Mucosa of descending colon (tissue), 3 donors: ENCODE results near the gene ACOT11. TPM values are rescaled to one million over a fixed set of nuclear protein-coding genes. Genes with fewer than 3 reads are reported as not detected.
"Not testable (repeated sequence)": the region's sequence is repeated elsewhere in the genome, so short reads cannot be mapped to it uniquely, and the experiment has no call there.

ENCODE experiments used
- ATAC-seq: fragments of 200-7000 bp; cut with Tn5 transposase; one replicate; pipeline ENCODE4 v1.9.1; 2020; ENCODE audit warnings: mild to moderate bottlenecking, moderate library complexity
- DNase-seq, 3 donors: peaks; one replicate each; pipeline ENCODE4 v3.0.0-alpha.2; 2020
- H3K36me3 ChIP-seq: fragments of 200-600 bp; one replicate; pipeline ENCODE4 v1.8.0; 2021; ENCODE audit warnings: low read depth, mild to moderate bottlenecking
- H3K4me1 ChIP-seq: fragments of 200-600 bp; one replicate; pipeline ENCODE4 v1.8.0; 2021; ENCODE audit warnings: low read depth, mild to moderate bottlenecking
- H3K4me3 ChIP-seq: fragments of 200-600 bp; one replicate; pipeline ENCODE4 v1.8.0; 2021; ENCODE audit warnings: mild to moderate bottlenecking
- H3K9me3 ChIP-seq: fragments of 200-600 bp; one replicate; pipeline ENCODE4 v1.8.0; 2021; ENCODE audit warnings: mild to moderate bottlenecking
- intact Hi-C, 2 donors: fragments of 100-400 bp; cut with DNase I in 1 of 2; cut with micrococcal nuclease in 1 of 2; formaldehyde crosslinking; loops; one replicate each; pipeline versions ENCODE4 v1.11.0 to v1.11.1; 2022; cut with DNase I, micrococcal nuclease
- total RNA-seq, 3 donors: library from RNA; stranded (reverse); fragmentation: NEBNext Ultra II Directional in 2 of 3; extraction: Animal tissue kit (Norgen Biotek cat#: 25700) in 2 of 3; gene quantifications; one replicate each; pipeline versions ENCODE4 v1.2.1 to v1.2.4, GENCODE V29; 2021 to 2023
- TF ChIP-seq, protein P1 (sequence below): fragments of 200-600 bp; IDR thresholded peaks from one replicate; pipeline ENCODE4 v1.8.0; 2022; ENCODE audit warnings: antibody characterized with exemption, mild to moderate bottlenecking
- donor health status: DM: no; HTN: no; CAD: no; lungs with moderate emphysema.
- donor health status: DM: no; HTN: no; CAD: no.
- donor health status: DM: no; HTN: yes; CAD: no.

Gene ACOT11
- total RNA-seq, 3 donors from 2014 or later, result 54.7 to 122 (median 62.2) TPM

DNA sequence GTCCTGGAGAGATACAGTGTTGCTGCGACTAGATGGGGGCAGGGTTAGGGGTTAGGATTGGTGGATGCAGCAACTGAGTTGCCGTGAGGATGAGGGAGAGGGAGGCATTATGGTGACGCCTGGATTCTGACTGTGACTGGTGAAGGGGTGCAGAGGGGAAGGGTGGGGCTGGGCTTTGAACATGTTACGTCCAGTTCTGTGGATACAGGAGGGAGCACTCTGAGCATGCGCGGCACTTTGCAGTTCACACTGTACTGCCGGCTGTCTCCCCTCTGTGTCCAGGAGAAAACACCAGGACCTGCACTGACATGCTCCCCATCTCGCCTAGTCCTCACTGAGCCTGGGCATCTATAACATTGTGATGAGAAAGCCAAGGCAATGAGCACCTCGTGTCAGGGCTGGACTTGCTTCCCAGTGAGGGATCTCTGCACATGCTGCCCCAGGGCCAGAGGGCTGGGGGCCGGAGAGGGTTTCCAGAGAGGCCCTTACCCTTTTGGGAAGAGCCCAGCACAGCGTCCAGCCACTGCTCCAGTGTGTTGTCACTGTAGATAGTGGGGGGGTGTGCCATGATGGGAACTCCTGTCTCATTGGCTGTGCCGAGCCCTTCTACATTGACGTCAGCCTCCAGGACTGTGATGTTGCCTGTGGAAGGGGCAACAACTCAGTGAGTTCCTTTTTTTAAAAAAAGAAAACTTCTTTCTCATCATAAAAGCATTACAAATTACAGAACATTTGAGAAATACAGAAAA lies 67.7 kb downstream of the ACOT11 start:
- intact Hi-C loops, result no loop called here
- no peak overlapping the region for H3K4me3 ChIP-seq
- no peaks in the 10 kb centered on the region for H3K4me1 ChIP-seq
- no peaks in the 10 kb centered on the region for H3K36me3 ChIP-seq
- TF ChIP-seq, protein P1, sequence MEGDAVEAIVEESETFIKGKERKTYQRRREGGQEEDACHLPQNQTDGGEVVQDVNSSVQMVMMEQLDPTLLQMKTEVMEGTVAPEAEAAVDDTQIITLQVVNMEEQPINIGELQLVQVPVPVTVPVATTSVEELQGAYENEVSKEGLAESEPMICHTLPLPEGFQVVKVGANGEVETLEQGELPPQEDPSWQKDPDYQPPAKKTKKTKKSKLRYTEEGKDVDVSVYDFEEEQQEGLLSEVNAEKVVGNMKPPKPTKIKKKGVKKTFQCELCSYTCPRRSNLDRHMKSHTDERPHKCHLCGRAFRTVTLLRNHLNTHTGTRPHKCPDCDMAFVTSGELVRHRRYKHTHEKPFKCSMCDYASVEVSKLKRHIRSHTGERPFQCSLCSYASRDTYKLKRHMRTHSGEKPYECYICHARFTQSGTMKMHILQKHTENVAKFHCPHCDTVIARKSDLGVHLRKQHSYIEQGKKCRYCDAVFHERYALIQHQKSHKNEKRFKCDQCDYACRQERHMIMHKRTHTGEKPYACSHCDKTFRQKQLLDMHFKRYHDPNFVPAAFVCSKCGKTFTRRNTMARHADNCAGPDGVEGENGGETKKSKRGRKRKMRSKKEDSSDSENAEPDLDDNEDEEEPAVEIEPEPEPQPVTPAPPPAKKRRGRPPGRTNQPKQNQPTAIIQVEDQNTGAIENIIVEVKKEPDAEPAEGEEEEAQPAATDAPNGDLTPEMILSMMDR, result no peak
- ATAC-seq, result no peak
- no peaks in the 10 kb centered on the region for H3K9me3 ChIP-seq
- DNase-seq, result peak in 1 of 3 donors; percentile 10

DNA sequence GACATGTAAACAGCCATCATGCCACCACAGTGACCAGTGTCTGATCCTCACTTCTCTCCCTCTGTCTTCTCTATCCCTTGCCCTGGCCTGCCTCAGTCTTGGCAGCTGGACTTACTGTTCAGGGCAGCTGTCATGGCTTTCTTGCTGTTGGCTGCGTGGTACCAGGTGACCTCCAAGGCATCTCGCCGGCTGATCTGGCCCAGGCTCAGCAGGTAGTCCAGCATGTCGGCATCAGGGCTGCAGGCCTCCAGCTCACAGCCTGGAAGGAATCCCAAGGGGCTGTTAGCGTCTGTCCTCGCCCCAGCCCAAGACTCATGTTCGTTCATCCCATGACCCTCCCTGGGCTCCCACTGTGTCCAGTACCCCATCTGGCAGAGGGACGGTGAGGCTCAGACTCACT lies 71.7 kb downstream of the ACOT11 start:
- Histone ChIP-seq H3K36me3 (no peaks in the 10 kb centered on the region), H3K9me3 (no peaks in the 10 kb centered on the region), H3K4me1 (no peaks in the 10 kb centered on the region), H3K4me3 (no peak overlapping the region)
- TF ChIP-seq, protein P1, result no peak
- intact Hi-C loops, result no loop called here
- ATAC-seq (no peak), DNase-seq (peak in 1 of 3 donors; percentile 8)

DNA sequence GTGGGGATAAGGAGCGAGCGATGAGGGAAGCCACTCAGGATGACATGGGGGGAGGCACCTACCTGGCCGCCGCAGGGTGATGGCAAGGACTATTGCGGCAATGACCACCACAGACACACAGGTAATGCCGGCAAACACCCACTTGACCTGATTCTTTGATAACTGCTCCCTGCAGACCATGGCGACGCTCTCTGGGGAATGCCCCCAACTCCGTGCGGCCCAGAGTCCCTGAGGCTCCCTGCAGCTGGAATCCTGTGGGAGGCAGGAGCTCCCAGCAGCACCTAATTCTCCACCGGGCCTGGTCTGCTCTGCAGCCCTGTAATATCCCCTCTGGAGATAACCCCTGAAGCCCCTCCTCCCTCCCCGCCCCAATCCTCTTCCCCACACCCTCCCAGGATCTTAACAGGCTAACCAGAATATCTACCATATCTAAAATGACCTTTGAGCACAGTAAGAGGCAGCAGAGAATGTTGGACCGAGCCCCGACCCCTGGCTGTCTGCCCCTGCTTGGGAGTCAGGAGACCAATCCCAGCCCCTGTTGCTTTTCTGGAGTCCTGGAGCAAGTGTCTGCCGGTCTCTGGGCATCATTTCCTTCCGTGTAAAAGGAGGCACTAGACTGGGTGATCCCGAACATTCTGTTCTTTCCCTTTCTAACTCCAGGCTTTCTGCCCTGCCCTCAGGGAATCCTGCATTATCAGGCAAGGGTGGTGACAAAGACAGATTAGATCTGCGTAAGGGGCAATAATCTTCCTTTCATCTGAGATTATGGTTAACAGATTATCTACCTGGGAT lies 75.4 kb downstream of the ACOT11 start, which contains the start of gene FAM151A:
Gene FAM151A (minus strand): TSS at position 310 of the 792 bp plus-strand sequence. CDS start 130 bp downstream, at position 180.
- H3K4me1 ChIP-seq, result no peaks in the 10 kb centered on the region
- TF ChIP-seq, protein P1, result no peak
- H3K36me3 ChIP-seq, result no peaks in the 10 kb centered on the region
- H3K4me3 ChIP-seq, result no peak within 1 kb of the TSS
- ATAC-seq, result peak; percentile 92
- H3K9me3 ChIP-seq, result no peaks in the 10 kb centered on the region
- intact Hi-C loops, result no loop called here
- DNase-seq, result peak in 2 of 3 donors; percentile 33 to 35

DNA sequence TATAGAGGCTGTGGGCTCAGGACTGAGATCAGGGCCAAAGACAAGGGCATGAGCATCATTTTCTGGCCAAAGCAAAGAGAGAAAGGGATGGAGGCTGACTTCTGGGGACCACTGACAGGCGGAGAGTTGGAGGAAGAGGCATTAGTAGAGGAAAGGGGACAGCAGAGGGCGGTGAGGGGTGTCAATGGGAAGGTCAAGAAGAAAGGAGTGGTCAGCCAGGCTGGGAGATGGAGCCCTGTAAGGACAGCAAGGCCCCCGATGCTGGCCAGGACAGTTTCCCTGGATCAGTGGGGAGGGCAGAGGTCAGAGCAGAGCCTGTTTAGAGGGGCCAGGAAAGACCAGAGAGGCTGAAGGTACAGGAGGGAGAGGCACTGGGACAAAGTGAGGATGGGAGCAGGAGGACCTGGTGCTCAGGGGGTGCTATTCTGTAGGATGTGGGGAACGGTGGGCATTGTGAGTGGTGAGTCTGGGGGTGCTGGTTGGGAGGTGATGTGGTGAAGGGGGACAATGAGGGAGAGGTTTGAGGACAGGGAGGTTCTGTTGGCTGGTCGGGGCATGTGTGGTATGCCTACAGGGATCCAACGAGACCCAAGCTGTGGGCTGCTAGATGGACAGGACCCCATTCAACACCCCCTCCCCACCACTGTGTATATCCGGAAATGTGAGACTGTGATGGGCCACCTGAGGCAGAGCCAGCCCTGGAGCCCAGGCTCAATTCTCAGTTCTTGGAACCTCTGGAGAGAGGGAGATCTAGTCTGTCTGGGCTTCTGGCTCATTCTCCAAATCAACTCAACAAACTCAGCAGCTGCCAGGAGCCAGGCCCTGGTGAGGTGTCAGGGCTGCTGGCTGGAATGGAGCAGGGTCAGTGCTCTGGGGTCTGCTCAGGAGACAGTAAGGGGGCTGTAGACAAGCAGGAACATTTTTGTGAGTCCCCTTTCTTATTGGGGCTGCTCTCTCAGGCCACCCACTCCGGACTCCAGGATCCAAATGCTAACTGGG lies 76.7 kb downstream of the ACOT11 start:
- ATAC-seq (no peak), DNase-seq (peak in 1 of 3 donors; percentile 14)
- H3K36me3 ChIP-seq, result no peaks in the 10 kb centered on the region
- H3K4me3 ChIP-seq, result no peak overlapping the region
- TF ChIP-seq, protein P1, result no peak
- no peaks in the 10 kb centered on the region for H3K4me1 ChIP-seq
- intact Hi-C loops, result no loop called here
- no peaks in the 10 kb centered on the region for H3K9me3 ChIP-seq

DNA sequence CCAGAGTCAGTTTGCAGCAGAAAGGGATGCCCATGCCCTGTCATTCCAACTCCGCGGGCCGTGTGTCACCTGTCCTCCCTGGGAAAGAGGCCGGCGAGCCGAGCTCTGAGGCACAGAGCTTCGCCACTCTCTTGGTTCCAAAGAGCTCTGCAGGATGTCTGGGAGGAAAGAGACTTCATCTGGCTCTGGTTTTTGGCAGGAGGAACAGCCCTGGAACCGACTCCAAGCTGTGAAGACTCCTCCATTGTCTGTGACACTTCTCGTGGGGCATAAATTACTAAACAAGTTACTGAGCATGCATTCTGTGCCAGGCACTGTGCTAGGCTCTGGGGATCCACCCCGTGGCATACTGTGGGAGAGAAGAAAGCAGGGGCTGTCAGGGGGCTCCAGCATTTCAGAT lies 79.2 kb downstream of the ACOT11 start:
- ATAC-seq (no peak), DNase-seq (no peak)
- TF ChIP-seq, protein P1, result no peak
- Histone ChIP-seq H3K4me1 (no peaks in the 10 kb centered on the region), H3K36me3 (no peaks in the 10 kb centered on the region), H3K4me3 (no peak overlapping the region), H3K9me3 (no peaks in the 10 kb centered on the region)
- intact Hi-C loops, result no loop called here

DNA sequence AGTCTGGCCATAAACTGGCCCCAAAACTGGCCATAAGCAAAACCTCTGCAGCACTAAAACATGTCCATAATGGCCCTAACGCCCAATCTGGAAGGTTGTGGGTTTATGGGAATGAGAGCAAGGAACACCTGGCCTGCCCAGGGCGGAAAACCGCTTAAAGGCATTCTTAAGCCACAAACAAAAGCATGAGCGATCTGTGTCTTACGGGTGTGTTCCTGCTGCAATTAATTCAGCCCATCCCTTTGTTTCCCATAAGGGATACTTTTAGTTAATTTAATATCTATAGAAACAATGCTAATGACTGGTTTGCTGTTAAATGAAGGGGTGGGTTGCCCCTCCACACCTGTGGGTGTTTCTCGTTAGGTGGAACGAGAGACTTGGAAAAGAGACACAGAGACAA lies 87.8 kb downstream of the ACOT11 start:
- intact Hi-C loops, ATAC-seq, H3K4me1 ChIP-seq, H3K36me3 ChIP-seq, DNase-seq, H3K4me3 ChIP-seq, H3K9me3 ChIP-seq: not testable (repeated sequence)

DNA sequence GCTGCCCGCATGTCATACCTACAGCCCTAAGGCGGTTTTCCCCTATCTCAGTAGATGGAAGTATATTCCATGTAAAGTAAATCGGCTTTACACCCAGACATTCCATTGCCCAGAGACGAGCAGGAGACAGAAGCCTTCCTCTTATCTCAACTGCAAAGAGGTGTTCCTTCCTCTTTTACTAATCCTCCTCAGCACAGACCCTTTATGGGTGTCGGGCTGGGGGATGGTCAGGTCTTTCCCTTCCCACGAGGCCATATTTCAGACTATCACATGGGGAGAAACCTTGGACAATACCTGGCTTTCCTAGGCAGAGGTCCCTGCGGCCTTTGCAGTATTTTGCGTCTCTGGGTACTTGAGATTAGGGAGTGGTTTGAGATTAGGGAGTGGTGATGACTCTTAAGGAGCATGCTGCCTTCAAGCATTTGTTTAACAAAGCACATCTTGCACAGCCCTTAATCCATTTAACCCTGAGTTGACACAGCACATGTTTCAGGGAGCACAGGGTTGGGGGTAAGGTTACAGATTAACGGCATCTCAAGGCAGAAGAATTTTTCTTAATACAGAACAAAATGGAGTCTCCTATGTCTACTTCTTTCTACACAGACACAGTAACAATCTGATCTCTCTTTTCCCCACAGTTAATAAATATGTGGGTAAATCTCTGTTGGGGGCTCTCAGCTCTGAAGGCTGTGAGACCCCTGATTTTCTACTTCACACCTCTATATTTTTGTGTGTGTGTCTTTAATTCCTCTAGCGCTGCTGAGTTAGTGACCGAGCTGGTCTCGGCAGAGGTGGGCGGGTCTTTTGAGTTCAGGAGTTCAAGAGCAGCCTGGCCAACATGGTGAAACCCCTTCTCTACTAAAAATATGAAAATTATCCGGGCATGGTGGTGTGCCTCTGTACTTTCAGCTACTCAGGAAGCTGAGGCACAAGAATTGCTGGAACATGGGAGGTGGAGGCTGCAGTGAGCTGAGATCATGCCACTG lies 88.7 kb downstream of the ACOT11 start:
- H3K9me3 ChIP-seq, ATAC-seq, H3K36me3 ChIP-seq, DNase-seq, intact Hi-C loops, H3K4me3 ChIP-seq: not testable (repeated sequence)
- peaks cover 12% of the 10 kb centered on the region for H3K4me1 ChIP-seq
